NCI-H510A (cell line): ENCODE results near the gene CYP46A1.

Experiments used
- DNase-seq: peaks from one replicate; lab custom pipeline; 2025; lab: John Stamatoyannopoulos, UW

CYP46A1 gene

DNA sequence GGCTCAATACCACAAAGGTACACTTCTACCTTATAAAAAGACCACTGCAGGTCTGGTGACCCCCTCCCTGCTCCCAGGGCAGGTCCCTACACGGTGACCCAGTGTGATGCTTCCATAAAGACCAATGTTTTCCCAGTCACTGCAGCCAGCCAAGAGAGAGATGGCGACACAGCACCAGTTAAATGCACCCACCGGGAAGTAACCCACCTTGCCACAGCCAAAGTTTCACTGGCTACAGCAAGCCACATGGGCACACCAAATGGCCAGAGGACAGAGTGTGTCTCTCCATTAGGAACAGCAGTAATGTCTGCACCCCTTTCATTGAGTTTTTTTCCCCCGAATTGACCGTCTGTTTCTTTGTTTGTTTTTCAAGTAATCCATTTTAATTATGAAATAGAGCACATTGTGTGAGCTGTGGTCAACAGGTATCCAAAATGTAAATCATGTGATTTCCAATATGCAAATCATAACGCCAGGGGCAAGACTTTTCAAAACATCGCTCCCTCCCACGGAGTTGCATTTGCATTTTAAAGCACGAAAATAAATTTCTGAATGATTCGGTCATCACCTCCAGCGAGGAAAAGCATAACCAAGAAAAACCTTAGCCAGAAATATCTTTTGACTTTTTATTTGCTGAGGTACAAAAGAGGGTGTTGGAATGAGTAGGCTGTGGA is 60.2 kb downstream of the CYP46A1 start:
- DNase-seq, result no peak

DNA sequence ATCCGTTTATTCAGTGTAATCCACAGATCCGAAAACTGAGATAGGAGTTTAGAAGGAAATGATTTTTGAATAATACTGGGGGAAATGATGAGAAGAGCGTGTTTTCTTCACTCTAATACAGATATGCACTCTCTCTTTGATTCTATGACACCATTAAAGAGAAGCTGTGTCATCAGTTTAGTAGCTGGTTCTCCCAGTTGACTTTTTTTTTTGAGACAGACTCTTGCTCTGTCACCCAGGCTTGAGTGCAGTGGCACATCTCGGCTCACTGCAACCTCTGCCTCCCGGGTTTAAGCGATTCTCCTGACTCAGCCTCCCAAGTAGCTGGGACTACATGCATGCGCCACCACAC is 60.8 kb downstream of the CYP46A1 start:
- DNase-seq, result no peak

DNA sequence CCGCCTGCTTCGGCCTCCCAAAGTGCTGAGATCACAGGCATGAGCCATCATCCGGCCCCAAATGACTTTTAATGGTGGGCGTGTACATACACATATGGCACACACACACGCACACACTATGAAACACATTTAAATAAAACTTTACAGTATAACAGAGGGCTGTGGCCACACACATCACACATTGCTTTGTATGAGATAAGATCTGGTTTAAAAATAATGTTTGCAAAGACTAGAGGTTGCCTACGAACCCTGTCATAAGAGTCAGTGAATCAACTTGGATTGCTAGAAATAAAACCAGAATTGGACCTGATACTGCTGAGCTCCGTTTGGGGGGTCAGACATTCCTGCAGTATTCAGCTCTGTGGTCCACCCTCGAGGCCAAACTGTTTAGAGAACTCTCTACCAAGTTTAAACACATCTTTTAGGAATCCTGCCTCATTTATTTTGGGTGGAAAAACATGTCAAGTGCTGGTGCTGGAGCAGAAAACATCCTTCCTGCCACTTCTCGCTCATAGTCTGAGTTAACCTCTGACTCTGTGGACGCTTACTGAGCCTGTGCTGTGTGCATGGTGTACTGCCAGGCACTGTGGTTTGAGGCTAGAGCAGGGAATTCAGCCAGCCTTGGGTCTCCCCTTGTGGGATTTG is 61.3 kb downstream of the CYP46A1 start:
- no peak for DNase-seq

DNA sequence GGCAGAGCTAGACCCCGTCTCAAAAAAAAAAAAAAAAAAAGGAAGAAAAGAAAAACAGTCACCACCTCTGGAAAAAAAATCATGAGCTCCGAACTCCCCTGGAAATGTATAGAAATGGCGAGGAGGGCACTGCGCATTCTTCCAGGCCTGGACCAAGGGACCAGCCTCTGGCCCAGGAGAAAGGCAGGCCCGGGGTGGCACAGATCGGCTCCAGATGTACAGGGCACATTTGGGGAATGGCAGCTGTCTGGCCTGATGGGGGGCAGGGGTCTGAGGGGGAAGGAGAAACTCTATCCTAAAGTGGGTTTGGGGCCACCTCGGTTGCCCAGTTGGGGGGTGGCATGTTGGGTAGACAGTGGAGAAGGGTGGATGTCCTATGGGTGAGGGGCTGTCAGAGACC is 63.1 kb downstream of the CYP46A1 start:
- DNase-seq, result no peak

DNA sequence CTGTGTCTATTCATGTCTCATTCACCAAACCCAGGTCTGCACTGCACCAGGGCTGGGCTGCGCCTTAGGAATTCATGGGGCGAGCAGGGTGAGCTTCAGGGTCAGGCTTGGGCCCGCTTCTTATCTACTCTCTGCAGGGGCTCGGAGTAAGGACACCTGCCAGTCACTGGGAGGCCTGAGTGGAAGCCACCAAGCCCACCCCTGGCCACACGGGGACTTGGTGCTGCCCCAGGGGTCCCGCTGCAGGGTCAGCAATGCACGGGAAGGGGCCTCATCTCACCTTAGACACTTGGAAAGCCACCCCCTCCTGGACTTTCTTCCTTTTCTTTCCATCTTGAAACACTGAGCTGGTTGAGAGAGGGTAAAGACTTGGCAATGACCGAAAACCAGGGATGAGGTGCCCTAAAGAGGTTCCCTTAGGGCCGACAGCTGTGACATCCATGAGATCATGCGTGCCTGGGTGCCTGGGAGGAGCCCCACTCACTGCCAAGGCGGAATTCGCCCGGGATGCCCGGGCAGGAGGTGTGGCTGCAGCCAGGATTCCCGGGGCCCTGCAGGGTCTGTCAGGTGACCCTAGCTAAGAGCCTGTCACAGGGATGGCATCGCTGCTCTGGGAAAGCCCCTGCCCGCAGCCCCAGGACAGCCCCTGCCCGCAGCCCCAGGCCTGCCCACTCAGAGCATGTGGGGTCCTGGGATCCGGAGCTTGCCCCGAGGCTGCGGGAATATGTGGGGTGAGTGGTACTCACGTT is 63.7 kb downstream of the CYP46A1 start:
- DNase-seq, result no peak

DNA sequence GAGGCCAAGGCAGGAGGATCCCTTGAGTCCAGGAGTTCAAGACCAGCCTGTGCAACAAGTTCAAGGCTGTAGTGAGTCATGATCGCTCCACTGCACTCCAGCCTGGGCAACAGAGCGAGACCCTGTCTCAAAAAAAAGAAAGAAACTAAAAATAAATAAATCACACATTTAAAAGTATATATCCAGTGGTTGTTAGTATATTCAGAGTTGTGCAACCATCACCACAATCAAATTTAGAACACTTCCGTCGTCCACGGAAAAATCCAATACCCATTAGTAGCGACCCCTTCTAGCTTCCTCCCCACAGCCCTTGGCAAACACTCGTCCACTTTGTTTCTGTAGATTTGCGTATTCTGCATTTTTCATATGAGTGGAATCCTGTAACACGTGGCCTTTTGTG is 64.4 kb downstream of the CYP46A1 start:
- no peak for DNase-seq

DNA sequence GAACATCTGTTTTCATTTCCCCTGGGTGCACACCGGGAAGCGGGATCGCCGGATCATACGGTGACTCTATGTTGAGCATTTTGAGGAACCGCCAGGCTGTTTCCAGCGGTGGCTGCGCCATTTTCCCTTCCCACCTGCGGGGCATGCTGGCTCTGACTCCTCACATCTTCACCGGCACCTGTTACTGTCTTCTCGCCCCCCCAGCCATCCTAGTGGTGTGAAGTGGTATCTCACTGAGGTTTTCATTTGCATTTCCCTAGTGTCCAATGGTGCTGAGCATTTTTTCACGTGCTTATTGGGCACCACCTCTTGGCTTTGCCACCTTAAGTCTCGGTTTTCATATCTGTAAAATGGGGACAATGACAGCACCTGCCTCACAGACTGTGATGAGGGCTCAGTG is 65.0 kb downstream of the CYP46A1 start:
- DNase-seq, result no peak

DNA sequence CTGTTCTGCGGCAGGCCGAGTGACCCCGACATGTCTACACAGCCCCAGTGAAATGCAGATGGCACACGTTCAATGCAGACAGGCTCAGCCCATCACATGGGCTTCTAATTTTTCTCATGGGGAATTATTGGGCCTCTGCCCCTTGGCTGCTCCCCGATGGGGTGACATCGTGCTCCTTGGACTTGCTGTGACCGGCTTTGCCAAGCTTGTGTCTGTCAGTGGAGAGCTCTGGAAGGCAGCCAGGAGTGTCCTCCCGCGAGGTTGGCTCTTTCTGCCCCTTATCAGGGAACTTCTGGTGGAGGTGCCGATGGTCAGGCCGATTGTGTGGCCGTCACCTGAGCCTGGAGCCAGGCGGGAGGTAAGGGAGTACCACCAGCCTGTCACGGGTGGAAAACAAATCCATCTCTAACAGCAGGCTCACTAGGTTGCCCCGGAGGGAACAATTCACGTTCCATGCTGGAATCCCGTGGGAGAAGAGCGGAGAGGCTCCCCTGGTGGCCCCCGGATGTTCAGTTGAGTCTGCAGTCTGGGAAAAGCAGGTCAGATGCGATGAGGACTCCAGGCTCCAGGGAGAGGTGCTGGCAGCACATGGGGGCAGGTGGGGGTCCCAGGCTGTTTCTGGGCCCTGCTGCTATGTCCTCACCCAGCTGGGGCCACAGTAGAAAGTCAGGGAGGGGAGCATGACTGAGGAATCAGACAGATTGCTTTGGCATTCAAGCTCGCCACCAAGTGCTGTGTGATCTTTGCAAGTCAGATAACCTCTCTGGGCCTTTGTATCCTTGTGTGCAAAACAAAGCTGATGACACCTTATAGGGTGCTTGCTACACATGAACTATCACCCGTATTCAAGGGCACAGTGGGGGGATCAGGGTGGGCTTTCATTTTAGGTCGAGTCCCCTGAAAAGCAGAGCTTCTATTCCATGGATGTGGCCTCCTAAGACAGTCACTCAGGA is 65.9 kb downstream of the CYP46A1 start:
- no peak for DNase-seq

DNA sequence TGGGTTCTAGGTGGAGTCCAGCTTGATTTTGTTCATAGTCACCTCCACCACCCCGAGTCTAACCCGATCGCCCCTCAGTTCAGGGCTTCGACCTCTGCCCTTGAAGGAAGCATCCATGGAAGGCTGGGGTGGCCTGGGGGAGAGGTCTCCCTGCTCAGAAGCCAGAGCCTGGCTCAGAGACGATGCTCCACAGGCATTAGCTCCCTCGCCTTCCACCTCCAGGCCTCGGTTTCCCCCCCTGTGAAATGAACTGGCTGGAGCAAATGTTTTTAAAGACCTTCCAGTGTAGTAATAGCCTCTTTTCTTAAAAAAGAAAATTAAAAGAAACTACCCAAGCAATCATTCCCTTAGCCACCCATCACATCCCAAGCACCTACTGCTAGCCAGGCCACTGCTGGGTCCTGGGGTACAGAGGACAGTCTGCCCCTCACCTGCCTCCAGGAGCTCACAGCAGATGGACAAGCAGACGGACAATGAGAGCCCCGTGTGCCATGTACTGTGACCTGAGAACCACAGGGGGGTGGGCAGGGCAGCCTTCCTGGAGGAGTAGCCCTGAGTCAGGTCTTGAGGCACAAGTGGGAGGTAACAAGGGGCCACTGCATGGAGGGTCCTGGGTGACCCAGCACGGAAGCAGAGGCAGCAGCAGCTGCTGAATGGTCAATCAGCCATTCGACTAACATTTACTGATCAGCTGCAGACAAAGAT is 66.8 kb downstream of the CYP46A1 start:
- no peak for DNase-seq

DNA sequence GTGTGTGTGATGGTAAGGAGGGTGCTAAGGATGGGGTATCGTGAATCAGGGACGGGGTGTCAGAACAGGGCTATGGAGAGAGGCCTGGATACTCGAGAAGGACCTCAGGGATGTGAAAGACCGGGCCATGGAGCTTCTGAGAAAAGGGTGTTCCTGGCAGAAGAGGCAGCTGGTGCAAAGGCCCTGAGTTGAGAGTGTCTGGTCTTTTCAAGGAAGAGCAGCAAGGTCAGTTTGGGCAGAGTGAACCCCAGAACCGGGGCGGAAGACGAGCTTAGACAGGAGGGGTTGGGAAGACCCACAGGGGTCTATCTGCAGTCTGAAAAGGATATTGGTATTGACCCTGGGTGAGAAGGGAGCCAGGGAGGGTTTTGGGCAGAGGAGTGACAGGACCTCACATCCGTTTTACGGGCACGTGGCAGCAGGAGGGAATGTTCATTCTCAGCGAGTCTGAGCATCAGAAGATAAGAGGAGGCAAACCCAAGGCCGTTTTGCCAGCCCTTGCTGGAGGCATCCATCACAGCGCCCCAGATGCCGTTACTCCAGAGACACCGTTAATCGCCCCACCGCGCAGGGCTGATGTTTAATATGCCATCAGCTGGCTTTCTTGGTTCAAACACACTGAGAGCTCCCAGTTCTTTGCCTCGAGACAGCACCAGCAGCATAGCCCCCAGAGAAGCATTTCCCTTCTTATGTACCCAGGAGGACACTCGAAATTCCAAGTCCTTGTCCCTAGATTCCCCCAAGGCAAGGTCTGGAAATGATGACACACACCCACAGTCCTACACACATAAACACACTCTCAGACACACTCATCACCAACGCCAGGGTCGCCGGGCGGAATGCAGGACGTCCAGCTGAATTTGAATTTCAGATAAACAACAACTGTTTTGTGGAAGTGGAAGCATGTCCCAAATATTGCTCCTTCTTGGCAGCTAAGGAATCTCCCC is 67.7 kb downstream of the CYP46A1 start:
- no peak for DNase-seq

DNA sequence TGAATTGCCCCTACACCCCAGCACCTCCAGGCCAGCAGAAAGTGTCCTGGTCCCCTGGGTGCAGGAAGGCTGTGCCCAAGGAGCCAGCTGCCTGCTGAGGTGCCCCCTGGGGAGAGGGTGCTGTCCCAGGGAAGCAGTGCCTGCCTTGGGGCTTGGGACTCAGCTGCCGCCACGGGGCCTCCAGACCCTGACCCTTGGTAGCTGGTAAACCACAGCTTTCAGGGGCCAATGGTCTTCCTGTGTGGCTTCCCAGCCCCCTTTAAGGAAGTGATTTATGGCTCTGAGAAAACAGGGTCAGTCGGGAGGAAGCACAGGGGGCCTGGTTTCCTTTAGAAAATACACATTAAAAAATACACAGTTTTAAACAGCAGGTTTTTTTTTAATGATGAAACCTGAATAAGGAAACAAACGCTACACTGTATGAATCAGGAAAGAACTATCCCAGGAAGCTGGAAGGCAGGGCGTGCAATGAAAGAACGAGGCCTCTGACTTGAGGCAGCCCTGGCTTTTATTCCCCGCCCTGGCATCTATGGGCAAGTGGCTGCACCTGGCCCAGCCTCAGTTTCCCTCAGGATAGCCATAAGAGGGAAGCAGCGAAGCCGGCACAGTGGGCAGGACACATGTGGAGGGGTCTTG is 68.5 kb downstream of the CYP46A1 start:
- DNase-seq, result no peak

DNA sequence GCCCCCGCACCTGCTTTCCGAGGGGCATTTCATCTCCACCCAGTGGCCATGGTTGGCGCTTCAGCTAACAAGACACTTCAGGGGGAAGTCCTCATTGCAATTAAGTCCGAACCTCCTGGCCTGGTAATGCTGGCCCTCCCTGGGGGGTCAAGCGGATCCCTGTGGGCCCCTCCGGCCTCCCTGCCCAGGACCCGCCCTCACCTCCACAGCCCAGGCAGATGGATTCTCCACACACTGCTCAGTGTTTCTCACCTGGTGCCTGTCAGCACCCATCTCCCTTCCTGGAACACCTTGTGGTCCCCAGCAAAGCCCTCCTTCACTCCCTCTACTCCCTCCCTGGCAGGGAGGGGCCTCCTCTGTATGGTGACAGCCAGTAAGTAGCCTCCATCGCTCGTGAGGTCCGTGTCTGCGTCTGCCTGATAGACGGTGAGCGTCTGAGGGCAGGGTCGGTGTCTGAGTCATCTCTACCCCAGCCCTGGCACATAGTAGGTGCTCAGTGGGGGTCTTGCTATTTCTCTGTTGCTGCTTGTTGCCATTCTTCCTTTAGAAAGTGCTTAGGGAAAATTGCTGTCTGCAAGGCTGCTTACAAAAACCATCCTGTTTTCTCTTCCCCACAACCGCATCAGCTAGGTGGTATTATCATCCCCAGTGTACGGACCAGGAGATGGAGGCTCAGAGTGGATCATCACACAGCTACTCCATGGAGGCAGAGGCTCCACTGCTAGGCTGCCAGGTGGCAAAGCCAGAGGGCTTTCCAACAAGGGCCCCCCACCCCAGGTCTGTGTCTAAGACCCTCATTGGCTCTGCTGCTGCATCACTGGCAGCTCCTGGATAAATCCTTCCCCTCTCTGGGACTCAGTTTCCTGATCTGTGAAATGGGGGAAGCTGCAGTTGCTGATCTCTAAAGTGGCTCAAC is 69.4 kb downstream of the CYP46A1 start:
- DNase-seq, result no peak

DNA sequence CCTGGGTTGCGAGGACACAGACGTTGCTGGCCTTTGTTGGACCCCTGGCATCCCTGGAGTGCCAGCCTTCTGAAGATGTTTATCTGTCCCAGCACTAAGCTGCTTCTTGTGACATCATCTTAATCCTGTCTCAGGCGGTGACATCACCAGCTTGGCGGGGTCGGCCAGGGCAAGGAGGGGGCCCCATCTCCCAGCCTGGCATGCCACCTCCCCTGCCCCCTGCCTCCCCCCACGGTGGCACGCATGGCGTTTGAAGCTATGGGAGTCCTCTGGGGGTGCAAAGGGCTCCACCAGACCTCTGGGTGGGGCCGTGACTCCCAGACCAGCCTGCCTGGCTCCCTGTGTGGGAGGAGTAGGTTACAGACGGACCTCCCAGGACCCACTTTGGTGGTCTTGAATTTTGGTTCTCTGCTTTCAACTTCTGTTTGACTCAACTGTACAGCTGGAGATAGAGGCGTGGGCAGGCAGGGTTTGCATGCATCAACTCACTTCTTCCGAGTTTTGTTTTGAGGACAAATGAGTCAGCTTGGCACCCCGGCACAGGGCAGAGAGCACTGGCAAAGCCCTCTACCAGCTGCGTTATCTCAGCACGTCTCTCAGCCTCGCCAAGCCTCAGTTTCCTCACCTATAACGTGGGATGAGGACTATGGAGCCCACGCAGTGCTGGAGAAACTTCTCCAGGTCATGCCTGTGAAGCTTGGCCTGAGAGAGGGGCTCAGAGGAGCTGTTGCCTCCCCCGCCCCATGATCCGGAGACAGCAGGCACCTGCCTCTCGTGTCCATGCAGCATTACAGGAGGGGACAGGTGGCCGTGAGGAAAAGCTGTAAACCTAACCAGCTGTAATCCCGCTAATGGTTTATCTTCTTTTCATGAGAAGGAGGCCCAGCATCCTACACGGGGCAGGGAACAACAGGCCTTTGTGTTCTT is 70.3 kb downstream of the CYP46A1 start:
- DNase-seq, result no peak

DNA sequence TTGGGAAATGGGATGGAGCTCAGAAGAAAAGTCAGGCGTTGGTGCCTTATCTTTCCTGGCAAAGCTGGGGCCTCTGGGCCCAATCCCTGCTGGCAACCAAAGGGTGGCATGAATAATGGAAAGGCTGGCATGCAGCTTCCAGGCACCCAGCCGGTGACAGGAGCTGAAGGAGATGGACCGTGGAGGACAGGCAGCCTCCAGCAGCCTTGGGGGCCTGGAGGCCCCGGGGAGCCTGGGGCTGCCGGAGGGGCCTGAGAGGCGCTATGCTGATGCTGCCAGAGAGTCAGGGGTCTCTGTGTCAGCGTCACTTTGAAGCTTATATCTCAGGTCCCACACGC is 70.9 kb downstream of the CYP46A1 start:
- no peak for DNase-seq

DNA sequence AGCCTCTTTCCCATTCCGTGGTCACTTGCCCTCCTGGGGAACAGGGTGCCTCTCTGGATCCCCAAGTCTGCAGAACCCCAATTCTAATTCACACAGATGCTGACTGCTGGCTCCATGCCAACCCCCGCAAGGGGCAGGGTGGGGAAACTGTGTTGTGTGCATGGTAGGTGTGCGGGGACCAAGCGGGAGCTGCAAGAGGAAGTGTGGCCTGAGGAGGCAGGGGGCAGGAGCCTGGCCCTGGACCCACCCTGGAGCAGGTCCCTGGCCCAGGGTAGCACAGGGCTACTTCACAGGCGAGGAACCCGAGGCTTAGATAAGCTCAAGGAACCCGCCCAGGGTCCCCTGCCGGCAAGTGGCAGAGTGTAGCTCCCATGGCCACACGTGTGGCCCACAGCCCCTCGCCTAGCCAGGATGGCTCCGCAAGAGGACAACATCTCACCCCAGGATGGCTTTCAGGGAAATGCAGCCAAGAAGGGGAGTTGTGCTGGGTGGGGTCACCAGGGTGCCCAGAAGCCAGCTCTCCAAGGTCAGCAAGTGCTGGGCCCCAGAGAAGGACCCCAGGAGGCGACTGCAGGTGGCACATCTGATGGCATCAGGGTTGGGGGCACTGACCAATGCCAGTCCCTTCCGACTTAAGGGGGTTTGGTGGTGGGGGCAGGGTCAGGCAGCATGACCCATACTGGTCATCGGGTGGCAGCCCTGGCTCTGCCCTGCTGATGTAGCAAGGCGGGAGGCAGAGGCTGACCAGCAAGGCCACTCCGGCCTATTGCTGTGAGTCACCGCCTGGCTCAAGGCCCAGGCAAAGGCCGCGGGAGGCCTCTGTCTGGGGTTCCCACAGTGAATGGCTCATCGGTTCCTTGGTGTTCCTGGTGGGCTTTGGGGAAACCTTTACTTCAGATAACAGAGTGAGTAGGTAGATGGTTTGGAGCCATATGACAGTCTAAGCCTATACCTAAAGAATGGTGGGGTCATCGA is 71.8 kb downstream of the CYP46A1 start:
- DNase-seq, result no peak

DNA sequence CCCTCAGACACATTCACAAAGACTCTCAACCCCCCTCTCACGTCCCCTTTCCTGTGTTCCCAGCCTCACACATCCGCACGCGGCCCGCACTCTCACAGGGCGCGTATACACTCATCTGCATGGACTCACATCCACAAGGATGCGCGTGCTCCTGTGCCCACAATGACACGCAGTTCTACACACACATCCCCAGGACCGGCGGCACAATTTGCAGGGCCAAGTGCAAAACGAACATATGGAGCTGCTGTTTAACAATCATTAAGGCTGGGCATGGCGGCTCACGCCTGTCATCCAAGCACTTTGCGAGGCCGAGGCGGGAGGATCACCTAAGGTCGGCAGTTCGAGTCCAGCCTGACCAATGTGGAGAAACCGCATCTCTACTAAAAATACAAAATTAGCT is 72.7 kb downstream of the CYP46A1 start:
- DNase-seq, result no peak
